HG03521 (cell line): Measurements from ENCODE around the gene TMBIM6.
"Not testable (repeated sequence)": the region's sequence is repeated elsewhere in the genome, so short reads cannot be mapped to it uniquely, and the experiment has no call there.

Experiments
- ATAC-seq: cut with Tn5 transposase; IDR thresholded peaks from one replicate; pipeline ENCODE4 v1.9.1; 2021; ENCODE audit warnings: mild to moderate bottlenecking, moderate library complexity; ENCODE audit not compliant: unreplicated experiment

TMBIM6 gene

GRCh38 chr12:49767333-49767732, 26.0 kb downstream of the TMBIM6 start:
- ATAC-seq, result no peak

GRCh38 chr12:49773102-49773501, 31.7 kb downstream of the TMBIM6 start:
- not testable (repeated sequence) for ATAC-seq

- ATAC-seq, result no peak
These were observed 35.1 kb downstream of the TMBIM6 start for GRCh38 chr12:49776413-49776812.

GRCh38 chr12:49776858-49777257, 35.5 kb downstream of the TMBIM6 start:
- no peak for ATAC-seq

GRCh38 chr12:49777341-49777740, 36.0 kb downstream of the TMBIM6 start:
- no peak for ATAC-seq

- no peak for ATAC-seq
These were observed 36.7 kb downstream of the TMBIM6 start for GRCh38 chr12:49777800-49778748.

GRCh38 chr12:49779581-49779980, 38.2 kb downstream of the TMBIM6 start:
- no peak for ATAC-seq

- not testable (repeated sequence) for ATAC-seq
These were observed 39.6 kb downstream of the TMBIM6 start for GRCh38 chr12:49780914-49781313.

- no peak for ATAC-seq
These were observed 42.7 kb downstream of the TMBIM6 start for GRCh38 chr12:49783917-49784676.

GRCh38 chr12:49784756-49785409, 43.5 kb downstream of the TMBIM6 start:
- no peak for ATAC-seq

- no peak for ATAC-seq
These were observed 46.3 kb downstream of the TMBIM6 start for GRCh38 chr12:49787672-49788071.

GRCh38 chr12:49789992-49790391, 48.6 kb downstream of the TMBIM6 start:
- no peak for ATAC-seq

- no peak for ATAC-seq
These were observed 49.6 kb downstream of the TMBIM6 start for GRCh38 chr12:49790741-49791555.

- no peak for ATAC-seq
These were observed 50.3 kb downstream of the TMBIM6 start for GRCh38 chr12:49791700-49792099.

- no peak for ATAC-seq
These were observed 51.0 kb downstream of the TMBIM6 start for GRCh38 chr12:49792181-49792970.

GRCh38 chr12:49792976-49793580, 51.7 kb downstream of the TMBIM6 start:
- no peak for ATAC-seq

GRCh38 chr12:49793620-49794019, 52.3 kb downstream of the TMBIM6 start:
- ATAC-seq, result no peak

GRCh38 chr12:49794021-49794420, 52.7 kb downstream of the TMBIM6 start:
- no peak for ATAC-seq
